ENCODE results near the gene COQ9. TPM values are rescaled to one million over a fixed set of nuclear protein-coding genes. Genes with fewer than 3 reads are reported as not detected.
A peak's percentile ranks its signal among the peaks of the same experiment; 100 is the strongest.

Gene COQ9
- total RNA-seq, 2 donors from 2014 or later = 34.5 to 38.2 TPM

DNA sequence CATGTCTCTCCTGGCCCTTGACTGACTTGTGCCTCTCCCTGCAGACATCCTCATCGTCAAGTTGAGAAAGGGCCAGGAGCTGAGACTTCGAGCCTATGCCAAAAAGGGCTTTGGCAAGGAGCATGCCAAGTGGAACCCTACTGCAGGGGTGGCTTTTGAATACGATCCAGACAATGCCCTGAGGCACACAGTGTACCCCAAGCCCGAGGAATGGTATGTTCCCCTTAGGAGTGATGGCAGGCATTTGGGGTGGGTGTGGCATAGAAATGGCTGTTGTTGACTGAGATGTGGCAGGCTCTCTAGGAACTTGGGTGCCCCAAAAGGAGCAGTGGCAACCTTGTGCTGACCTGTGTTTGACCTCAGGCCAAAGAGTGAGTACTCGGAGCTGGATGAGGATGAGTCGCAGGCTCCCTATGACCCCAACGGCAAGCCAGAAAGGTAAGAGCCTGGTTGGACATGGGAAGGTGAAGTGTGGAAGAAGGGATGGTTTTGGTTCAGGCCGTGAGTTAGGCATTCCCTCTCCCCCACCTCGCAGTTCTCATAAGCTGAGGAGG is 22.7 kb downstream of the COQ9 start:
- no peaks in the 10 kb centered on the region for H3K27me3 ChIP-seq (ENCODE audit: control insufficient read depth, insufficient read depth, low read length, poor library complexity, severe bottlenecking)
- no peak overlapping the region for H3K27ac Mint-ChIP-seq

DNA sequence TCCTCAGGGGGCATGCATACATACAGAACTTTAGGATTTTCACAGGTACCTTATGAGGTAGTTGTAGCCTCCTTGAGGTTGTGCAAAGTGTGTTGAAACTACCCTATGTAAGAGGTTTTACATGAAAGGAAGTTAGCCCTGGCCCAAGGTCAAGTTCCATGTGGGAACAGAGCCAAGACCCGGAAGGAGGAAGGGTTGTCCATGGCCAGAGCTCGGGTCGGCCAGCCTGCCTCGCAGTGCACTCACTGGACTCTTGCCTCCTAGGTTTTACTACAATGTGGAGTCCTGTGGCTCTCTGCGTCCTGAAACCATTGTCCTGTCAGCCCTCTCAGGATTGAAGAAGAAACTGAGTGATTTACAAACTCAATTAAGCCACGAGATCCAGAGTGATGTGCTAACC is 23.4 kb downstream of the COQ9 start:
- TF ChIP-seq, protein P1, sequence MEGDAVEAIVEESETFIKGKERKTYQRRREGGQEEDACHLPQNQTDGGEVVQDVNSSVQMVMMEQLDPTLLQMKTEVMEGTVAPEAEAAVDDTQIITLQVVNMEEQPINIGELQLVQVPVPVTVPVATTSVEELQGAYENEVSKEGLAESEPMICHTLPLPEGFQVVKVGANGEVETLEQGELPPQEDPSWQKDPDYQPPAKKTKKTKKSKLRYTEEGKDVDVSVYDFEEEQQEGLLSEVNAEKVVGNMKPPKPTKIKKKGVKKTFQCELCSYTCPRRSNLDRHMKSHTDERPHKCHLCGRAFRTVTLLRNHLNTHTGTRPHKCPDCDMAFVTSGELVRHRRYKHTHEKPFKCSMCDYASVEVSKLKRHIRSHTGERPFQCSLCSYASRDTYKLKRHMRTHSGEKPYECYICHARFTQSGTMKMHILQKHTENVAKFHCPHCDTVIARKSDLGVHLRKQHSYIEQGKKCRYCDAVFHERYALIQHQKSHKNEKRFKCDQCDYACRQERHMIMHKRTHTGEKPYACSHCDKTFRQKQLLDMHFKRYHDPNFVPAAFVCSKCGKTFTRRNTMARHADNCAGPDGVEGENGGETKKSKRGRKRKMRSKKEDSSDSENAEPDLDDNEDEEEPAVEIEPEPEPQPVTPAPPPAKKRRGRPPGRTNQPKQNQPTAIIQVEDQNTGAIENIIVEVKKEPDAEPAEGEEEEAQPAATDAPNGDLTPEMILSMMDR (conservative IDR thresholded peaks at IDR 0.05) = no peak
- no peak overlapping the region for H3K27ac Mint-ChIP-seq
- H3K27me3 ChIP-seq (ENCODE audit: control insufficient read depth, insufficient read depth, low read length, poor library complexity, severe bottlenecking) = no peaks in the 10 kb centered on the region
- H3K4me3 Mint-ChIP-seq = no peak overlapping the region
- 94 to 95% methylated on average over 6 of the region's 6 CpGs for WGBS, 2 experiments (ENCODE audit: insufficient coverage in 1 of 2, insufficient read length in 1 of 2)
- no peak overlapping the region for H3K27ac ChIP-seq (ENCODE audit: low read depth, low read length)
- no peak overlapping the region for H3K4me3 ChIP-seq (ENCODE audit: low read length)
- H3K36me3 ChIP-seq (ENCODE audit: control insufficient read depth, insufficient read depth, low read length) = peaks cover 71% of the 10 kb centered on the region
- H3K9me3 ChIP-seq (ENCODE audit: control insufficient read depth, low read length) = no peaks in the 10 kb centered on the region
- H3K9me3 Mint-ChIP-seq = no peaks in the 10 kb centered on the region
- H3K9ac ChIP-seq (ENCODE audit: extremely low read depth, low read length, poor library complexity, severe bottlenecking) = no peak overlapping the region
- peaks cover 13% of the 10 kb centered on the region for H3K4me1 ChIP-seq (ENCODE audit: control insufficient read depth, insufficient read depth, low read length)
- H3K4me1 Mint-ChIP-seq = peaks cover 24% of the 10 kb centered on the region
- DNase-seq = no peak
- H3K27me3 Mint-ChIP-seq (ENCODE audit: insufficient read depth) = no peaks in the 10 kb centered on the region
- peaks cover 53% of the 10 kb centered on the region for H3K36me3 Mint-ChIP-seq (ENCODE audit: low read depth)

More for the DNA sequence above, 22.7 kb downstream of the COQ9 start:
- Histone ChIP-seq H3K4me1 (ENCODE audit: control insufficient read depth, insufficient read depth, low read length) (peaks cover 13% of the 10 kb centered on the region), H3K9me3 (ENCODE audit: control insufficient read depth, low read length) (no peaks in the 10 kb centered on the region), H3K36me3 (ENCODE audit: control insufficient read depth, insufficient read depth, low read length) (peaks cover 78% of the 10 kb centered on the region), H3K4me3 (ENCODE audit: low read length) (no peak overlapping the region), H3K27ac (ENCODE audit: low read depth, low read length) (no peak overlapping the region), H3K9ac (ENCODE audit: extremely low read depth, low read length, poor library complexity, severe bottlenecking) (no peak overlapping the region)
- no peaks in the 10 kb centered on the region for H3K9me3 Mint-ChIP-seq
- DNase-seq = no peak
- peaks cover 24% of the 10 kb centered on the region for H3K4me1 Mint-ChIP-seq
- no peaks in the 10 kb centered on the region for H3K27me3 Mint-ChIP-seq (ENCODE audit: insufficient read depth)
- H3K36me3 Mint-ChIP-seq (ENCODE audit: low read depth) = peaks cover 61% of the 10 kb centered on the region
- no peak overlapping the region for H3K4me3 Mint-ChIP-seq
- TF ChIP-seq, protein P1 (conservative IDR thresholded peaks at IDR 0.05) = no peak
- WGBS, 2 experiments (ENCODE audit: insufficient coverage in 1 of 2, insufficient read length in 1 of 2) = 90 to 95% methylated on average over 5 to 9 of the region's 9 CpGs

DNA sequence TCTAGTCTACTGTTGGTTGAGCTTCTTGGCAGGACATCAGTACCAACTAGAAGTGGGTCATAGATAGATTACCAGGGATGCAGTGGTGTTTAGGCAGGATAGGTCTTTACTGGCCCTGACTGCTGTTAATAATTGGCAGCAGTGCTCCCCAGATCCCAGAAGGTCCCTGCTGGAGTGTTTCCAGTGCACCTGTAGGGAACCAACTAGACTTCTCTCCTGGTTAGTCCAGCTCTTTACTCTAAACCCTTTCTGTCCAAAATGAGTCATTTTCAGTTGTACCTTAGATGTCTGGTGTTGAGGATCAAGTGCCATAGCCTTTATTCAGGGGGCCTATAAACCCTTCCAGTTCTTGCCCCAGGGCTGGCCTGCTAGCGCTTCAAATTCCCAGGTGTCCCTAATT is 23.9 kb downstream of the COQ9 start:
- peak overlapping the region; percentile 78 for H3K27ac Mint-ChIP-seq
- H3K36me3 ChIP-seq (ENCODE audit: control insufficient read depth, insufficient read depth, low read length) = peaks cover 66% of the 10 kb centered on the region
- H3K4me3 ChIP-seq (ENCODE audit: low read length) = no peak overlapping the region
- no peaks in the 10 kb centered on the region for H3K27me3 Mint-ChIP-seq (ENCODE audit: insufficient read depth)
- no peaks in the 10 kb centered on the region for H3K27me3 ChIP-seq (ENCODE audit: control insufficient read depth, insufficient read depth, low read length, poor library complexity, severe bottlenecking)
- H3K36me3 Mint-ChIP-seq (ENCODE audit: low read depth) = peaks cover 48% of the 10 kb centered on the region
- DNase-seq = no peak
- H3K4me1 ChIP-seq (ENCODE audit: control insufficient read depth, insufficient read depth, low read length) = peaks cover 13% of the 10 kb centered on the region
- TF ChIP-seq, protein P1 (conservative IDR thresholded peaks at IDR 0.05) = no peak
- H3K9me3 ChIP-seq (ENCODE audit: control insufficient read depth, low read length) = no peaks in the 10 kb centered on the region
- H3K4me1 Mint-ChIP-seq = peaks cover 24% of the 10 kb centered on the region
- no peak overlapping the region for H3K4me3 Mint-ChIP-seq
- no peak overlapping the region for H3K27ac ChIP-seq (ENCODE audit: low read depth, low read length)
- no peak overlapping the region for H3K9ac ChIP-seq (ENCODE audit: extremely low read depth, low read length, poor library complexity, severe bottlenecking)
- no peaks in the 10 kb centered on the region for H3K9me3 Mint-ChIP-seq
- 94% methylated on average over 1 of the region's 1 CpG; no CpG with 5 or more reads in 1 of the 2 experiments for WGBS, 2 experiments (ENCODE audit: insufficient coverage in 1 of 2, insufficient read length in 1 of 2)
